Stimulated activated CD8-positive, alpha-beta memory T cell treated with anti-CD3 and anti-CD28 coated beads, Interleukin-15, amount 100 ng/mL, for 48 hours (primary cell): Measurements from ENCODE around the gene SDK1.
"Not testable (repeated sequence)": the region's sequence is repeated elsewhere in the genome, so short reads cannot be mapped to it uniquely, and the experiment has no call there.

Experiments used
- DNase-seq, 2 donors: peaks; one replicate each; pipeline ENCODE4 v3.0.0-alpha.2; 2020; ENCODE audit warnings: low read depth in 2 of 2

SDK1 gene

DNA sequence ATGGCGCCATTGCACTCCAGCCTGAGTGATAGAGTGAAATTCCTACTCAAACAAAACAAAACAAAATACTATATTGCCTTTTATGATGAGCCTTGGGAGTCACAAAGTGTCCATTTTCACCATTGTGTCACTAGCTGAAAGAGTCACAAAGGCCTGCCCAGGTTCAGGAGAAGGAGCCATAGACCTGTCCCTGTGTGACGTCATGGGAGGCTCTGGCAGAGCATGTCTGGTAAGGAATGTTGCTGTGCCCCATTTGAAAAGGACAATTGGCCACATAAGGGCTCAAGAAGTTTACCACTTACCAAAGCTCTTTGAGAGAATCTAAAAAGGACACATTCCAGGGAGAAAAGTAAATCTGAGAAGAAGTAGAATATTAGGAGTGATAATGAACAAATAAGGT lies 367.7 kb downstream of the SDK1 start:
- no peak for DNase-seq

DNA sequence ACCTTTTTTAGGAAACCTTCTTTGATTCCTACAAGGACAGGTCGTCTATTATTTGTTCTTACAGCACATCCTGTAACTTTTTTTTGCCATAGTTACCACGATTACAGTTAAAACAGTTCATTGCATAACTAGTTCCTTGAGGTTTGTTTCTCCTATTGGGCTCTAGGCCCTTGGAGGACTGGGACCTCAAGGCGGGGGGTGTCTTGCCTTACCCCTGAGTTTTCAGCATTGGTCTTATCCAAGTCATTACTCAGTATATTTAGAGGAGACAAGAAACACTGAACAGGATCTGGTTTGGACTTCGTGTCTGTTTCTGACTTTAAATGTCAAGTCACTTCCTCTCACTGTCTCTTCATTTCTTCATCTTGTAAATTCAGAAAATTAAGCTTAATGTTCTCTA lies 369.8 kb downstream of the SDK1 start:
- no peak for DNase-seq

DNA sequence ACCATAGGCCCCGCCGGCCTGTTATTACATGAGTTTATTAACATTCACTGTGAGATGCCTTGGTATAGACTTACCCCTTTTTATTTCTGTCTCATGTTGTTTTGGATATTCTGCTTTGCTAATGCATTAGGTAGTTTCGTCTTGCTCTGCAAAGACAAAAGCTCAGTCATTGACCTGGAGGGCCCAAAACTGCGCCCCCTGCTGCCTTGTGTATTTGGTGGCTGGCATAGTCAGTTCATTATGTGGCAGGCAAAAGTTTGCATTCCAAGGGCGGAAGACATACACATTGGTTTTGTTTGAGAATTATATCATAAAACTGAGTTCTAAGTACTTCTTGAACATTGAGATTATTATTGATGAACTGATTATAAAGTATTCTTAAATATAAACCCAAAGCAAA lies 372.5 kb downstream of the SDK1 start:
- DNase-seq = peak in 1 of 2 donors; percentile 21

DNA sequence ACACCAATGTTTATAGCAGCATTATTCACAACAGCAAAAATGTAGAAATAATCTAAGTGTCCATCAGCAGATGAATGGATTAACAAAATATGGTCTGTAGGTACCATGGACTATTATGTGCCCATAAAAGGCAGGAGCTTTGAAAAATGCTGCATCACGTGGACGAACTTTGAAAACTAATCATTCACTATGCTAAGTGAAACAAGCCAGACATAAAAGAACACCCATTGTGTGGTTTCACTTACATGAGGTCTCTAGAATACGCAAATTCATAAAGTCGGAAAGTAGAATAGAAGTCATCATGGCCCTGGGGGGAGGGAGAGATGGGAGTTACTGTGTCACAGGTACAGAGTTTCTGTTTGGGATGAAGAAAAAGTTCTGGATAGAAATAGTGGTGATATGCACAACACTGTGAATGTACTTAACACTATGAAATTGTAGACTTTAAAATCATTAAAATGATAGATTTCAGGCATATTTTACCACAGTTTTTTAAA lies 377.3 kb downstream of the SDK1 start:
- no peak for DNase-seq

DNA sequence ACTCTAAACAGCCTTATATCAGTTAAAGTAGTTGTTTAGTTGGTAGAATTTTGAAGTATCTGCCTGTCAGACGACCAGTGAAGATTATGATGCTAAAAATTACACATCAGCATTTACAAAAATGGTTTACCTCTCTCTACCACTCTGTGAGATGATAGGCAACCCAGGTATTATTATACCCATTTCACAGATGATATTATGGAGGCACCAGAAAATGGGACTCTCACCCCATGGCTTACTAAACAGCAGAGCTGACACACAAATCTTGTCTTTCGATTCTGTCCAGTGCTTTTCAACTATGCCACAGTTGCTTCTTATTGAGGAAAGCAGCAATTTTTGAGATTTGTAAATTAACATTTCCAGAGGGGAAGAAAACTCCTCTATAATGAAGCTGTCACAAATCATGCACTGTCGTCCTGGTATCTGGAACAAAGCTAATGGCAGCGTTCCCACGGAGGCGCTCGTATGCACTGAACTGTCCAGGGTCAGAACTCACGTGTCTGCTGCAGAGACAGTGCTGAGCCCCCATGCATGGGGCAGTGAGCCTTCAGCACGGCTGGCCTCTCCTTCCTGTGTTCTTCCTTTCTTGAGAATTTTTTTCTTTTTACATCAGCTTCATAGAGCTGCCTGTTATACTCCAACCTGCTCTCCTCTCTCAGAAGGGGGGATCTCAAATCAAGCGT lies 381.1 kb downstream of the SDK1 start:
- DNase-seq = no peak

DNA sequence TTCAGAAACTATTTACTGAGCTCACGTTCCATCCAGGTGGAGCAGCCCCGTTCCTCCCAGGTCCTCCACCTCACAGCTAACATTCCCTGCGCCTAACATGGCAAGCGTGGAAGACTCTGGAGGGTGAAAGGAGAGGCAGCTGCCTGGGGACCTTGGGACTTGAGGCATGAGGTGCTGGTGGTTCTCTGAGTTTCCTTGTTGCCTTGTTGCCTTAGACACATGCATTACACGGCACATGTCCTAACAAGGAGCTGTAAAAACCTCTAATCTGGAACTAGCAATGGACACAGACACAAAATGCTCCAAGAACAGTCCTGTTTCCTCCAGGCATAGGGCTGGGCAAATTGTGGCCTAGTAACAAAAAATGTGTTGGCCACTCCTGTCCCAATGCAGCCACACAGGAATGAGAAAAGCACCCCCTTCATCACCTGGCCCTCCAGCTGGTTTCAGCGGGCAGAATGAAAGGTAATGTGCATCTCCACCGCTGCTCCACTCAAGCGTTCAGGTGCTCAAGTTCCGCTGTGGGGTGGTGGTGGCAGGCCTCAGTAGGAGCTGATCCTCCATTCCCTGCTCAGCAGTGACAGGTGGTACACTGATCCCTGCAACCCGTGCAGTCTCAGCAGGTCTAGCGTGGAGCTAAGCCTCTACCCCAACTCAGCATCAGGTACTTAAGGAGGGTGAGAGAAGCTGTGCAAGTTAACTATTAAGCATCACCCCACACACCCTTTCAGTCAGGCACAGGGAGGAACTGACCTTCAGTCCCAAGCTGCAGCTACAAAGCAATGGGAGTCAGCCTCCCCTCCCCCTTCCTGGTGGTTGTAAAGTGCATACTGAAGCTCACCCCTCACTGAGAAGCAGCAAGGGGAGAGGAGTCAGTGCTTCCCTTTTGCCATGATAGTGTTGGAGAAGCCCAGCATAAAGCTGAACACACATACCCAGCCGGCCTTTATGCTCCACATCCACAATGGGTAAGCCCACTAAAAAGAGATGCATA lies 382.8 kb downstream of the SDK1 start:
- no peak for DNase-seq

DNA sequence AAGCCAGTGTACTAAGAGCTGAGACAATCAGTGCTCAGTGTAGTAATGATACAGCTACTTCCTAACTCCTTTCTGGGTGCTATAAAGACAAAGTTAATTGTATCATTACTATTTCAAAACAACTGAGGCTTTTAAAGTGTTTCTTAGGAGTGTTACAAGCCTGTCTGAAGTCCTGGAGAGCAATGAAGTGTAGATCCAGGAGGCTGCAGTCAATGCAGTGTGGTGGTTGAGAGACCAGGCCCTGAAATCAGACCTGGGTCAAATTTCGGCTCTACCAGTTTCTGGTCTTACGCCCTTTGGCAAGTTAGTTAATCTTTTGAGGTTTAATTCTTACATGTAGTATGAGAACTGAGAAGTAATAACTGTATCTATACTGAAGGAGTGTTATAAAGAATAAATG lies 387.0 kb downstream of the SDK1 start:
- DNase-seq = no peak

DNA sequence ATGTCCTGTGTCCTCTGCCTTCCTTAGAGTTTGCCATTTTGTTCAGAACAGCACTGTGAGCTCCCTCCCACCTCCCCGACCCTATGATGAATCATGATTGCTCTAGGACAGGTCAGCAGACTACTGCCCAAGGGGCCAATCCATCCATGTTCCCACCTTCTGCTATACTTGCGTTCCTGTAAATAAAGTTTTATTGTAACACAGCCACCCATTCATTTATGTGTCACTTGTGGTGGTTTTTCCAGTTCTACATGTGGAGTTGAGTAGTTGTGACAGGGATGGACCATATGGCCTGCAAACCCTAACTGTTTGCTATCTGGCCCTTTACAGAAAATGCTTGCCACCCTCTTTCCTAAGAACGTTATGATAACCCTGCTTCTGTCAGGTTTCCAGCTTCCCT lies 387.8 kb downstream of the SDK1 start:
- no peak for DNase-seq

DNA sequence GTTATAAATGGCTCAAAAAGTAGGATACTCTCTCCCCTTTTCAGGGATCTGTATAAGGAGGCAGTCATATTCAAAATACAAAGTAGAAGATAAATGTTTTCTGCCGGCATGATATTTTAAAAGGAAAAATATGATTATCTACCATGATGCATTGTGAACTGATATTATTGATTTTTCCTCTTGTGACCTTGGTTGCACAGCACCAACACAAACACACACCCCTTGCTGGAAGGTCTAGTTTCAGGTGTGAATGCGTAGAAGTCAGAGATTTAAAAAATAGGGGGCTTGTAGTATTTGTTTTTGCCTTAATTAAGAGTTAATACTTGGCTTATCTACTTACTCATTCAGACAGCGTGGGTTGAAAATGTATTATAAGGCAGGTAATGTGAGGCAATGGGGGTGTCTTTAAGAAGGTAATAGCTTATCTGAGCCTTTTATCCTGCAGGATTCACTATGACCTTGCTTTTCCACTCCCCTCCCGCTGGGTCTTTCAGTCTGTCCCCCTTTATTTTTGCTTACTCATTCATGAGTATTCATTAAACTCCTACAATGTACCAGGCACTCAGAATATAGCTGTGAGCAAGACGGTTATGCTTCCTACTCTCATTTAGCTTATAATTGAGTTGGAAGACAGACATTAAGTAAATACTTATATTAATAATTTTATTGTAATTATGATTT lies 390.6 kb downstream of the SDK1 start:
- no peak for DNase-seq

DNA sequence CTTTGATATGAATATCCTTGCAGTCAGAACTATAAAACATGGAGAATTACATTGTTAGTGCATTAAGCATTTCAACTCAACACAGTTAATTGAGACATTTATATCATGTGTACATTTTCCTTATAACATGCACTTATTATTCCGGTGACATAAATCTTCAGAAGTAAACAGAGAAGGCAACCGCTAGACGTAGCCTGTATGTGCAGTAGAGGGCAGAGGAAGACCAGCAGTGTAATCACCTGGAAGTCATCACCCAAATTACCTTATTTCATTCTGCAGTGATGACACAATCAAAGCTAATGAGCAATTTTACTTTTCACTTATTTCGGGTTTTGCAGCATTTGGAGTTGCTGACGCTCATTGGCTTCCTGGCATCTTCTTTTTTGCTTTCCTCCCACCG lies 394.6 kb downstream of the SDK1 start:
- no peak for DNase-seq

DNA sequence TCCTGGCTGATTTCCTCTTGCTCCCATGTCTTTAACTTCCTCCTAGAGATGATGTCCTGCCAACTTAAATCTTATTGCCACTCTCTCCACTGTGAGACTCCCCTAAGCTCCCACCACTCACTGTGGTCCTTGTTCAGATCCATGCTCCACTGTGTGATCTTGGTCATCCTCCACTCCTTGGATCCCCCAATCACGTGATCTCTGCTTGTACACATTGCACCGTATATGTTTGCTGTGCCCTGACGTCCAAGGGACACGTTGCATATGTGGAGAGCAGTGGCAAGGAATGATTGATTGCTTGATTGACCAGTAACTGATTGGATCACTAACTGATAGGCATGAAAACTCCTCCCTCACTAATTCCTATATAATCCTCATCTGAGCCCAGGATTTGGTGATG lies 395.1 kb downstream of the SDK1 start:
- no peak for DNase-seq

DNA sequence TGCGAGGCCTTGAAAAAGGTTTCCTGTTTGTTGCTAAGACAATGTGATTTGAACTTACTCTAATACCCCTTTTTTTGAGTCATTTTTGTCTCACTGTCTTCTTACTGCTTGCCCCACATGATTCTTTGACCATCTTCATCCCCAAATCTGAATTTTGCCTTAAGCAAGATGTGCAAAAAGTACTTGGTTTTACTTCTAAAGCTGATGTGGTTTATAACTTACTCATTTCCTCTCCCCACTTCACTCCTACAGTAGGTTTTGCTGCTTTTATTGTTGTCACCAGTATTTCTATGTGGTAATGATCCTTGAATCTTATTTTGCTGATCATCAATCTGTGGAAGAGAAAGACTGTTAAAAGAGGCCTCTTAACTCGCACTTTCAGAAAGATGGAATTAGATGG lies 396.4 kb downstream of the SDK1 start:
- DNase-seq = no peak

DNA sequence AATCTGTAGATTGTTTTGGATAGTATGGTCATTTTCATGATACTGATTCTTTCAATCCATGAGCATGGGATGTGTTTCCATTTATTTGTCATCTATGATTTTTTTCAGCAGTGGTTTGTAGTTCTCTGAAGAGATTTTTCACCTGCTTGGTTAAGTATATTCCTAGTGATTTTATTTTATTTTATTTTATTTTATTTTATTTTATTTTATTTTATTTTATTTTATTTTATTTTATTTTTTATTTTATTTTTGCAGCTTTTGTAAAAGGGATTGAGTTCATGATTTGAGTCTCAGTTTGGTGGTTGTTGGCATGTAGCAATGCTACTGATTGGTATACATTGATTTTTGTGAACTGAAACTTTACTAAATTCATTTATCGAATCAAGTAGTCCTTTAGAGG lies 404.2 kb downstream of the SDK1 start:
- no peak for DNase-seq

DNA sequence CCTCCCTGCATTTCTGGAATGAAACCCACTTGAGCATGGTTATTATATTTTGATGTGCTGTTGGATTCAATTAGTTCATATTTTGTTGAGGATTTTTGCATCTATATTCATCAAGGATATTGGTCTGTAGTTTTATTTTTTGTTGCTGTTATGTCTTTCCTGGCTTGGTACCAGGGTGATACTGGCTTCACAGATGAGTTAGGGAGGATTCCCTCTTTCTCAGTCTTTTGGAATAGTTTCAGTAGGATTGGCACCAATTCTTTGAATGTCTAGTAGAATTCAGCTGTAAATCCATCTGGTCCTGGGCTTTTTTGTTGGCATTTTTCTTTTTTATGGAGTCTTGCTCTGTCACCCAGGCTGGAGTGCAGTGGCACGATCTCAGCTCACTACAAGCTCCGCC lies 405.0 kb downstream of the SDK1 start:
- not testable (repeated sequence) for DNase-seq

DNA sequence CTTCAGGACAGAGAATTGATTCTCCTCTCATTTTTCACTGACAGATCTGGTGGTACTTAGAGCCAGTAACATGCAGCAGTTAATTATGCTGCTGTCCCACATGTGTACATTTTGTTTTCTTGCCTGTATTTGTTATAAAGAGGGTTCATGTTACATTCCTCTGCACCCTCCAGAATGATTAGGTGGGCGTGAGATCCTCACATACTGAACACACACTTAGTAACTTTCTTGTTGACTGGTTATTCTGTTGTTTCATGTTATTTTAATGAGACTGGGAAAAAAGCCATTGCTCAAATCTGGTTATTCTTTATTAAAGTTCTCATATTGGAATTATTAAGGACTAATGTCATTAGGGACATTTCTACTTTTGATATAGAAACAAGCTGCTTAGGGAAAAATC lies 409.1 kb downstream of the SDK1 start:
- no peak for DNase-seq

DNA sequence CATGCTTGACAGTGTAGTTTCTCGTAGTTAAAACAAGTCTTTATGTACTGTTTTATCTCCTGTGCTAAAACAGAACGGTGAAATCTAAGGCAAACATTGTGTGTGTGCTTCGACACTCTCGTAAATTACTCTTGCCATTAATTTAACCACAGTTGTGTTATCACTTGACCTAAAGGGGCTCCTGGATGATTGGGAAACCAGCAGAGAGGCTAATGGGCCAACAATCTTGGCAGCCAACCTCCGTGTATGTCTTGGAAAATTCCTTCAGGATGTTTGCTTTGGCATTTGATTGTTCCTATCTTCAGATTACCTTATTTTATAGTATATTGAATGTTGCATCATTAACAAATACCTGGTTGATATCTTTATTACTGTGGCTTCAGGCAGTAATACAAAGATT lies 409.5 kb downstream of the SDK1 start:
- DNase-seq = no peak

DNA sequence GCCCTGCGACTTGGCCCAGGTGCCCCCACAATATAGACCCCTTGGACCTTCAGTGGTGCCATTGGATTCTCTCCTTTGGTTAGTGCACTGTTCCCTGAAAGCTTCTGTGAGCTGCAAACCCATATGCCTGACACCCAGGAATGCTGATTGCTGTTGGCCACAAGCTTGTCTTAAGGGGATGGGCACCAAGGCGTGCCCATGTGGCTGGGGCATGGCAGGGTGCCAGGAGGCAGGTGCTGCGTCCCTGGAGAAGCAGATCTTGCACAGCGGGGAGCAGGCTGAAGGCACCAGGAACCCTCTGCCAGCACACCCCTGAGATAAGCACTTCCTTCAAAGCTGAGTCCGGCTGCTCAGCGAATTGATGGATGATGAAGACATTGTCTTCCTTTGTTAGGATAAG lies 411.8 kb downstream of the SDK1 start:
- DNase-seq = no peak

DNA sequence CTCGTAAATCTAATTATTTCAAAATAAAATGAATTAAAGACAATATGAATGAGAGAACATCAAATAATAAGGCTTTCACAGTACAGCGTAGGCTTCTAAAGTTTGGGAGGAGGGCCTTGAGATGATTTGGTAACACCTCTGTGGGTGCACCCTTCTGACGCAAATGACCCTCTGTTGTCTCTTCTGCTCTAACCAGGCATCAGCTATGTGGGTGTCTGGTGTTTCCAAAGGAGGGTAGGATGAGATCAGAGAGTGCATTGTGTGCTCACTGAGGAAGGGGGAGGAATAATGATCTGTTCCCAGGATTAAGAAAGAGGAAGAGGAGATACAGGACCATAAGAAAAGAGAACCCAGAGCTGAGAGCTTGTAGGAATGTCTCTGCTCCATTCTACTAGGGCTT lies 420.4 kb downstream of the SDK1 start:
- DNase-seq = no peak

DNA sequence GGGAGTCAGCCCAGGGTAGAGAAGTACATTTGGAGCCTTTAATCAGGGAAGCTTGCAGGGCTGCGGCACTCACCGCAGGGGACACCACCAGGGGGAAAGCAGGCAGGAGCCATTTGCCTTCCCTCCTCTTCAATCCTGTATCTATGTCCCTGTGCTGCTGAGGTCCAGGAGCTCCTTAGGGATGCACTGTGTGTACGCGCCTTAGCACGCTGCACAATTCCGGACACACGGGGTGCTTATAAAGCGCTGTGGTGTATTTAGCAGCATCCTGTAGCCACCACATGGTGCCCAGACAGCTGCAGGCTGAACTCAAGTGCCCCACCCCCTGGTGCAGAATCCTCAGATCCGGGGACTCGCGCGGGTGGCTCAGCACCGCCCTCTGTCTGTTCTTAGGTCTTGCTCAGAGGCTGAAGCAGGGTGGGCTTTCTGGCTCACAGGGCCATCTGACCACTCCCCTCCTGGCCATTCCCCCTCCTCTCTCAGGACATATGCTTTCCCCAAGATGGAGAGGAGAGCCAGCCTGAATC lies 421.4 kb downstream of the SDK1 start:
- peak in 1 of 2 donors; percentile 4 for DNase-seq

DNA sequence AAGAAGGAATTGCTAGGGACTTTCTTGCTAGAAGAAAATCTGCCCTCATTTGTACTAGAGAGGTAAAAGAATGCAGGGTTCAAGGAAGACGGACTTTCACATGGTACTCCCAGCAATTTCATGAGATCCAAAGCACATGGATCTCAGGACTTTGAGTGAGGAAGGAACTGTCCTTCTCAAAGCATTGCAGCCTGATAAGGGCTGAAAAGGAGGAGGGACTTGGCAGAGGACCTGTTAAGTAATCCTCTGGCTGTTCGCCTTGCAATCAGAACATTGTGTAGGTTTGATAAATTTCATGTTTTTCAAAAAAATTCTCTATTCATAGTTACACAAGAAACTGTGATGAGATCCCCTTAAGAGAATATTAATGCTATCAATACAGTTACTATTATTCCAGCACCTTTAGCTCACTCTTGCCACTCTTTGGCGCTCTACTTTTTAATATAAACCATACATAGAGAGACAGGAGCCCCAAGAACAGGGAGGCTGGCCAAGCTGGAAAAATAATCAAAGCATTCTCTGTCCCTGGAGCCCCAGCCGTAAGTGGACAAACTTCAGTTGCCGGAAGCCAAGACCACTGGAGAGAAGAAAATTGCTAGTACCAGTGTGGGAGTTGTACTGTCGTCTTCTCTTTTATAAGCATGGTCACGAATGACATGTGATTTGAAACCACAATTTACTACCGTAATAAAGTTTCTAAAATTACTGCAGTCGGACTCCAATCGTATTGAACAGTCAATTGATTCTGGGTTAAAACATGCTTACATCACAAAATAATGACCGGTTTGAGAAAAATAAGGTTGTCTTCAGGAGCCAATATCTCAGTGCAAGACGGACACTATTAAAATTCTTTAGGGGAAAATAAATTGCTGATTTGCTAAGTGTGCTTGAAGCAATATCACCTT lies 424.4 kb downstream of the SDK1 start:
- no peak for DNase-seq

DNA sequence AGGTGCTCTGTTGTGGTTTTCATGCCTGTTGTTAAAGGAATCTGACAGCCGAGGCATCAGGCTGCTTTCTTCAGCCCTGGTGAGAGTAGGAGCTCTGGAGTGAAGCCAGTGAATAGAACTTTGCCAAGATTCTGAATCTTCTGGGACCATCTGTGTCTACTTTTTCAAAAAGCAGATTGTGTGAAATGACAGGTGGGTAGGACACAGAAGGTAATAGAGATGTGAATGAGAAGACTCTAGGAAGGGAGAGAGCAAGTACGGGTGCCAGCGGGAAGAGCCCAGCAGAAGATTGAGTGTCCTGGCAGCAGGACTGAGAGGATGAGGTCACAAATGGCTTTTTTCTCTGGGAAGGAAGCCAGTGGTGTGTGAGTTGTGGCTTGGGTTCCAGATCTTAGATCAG lies 429.2 kb downstream of the SDK1 start:
- no peak for DNase-seq
